ENCODE results near the gene FAM9C.

Gene FAM9C

DNA sequence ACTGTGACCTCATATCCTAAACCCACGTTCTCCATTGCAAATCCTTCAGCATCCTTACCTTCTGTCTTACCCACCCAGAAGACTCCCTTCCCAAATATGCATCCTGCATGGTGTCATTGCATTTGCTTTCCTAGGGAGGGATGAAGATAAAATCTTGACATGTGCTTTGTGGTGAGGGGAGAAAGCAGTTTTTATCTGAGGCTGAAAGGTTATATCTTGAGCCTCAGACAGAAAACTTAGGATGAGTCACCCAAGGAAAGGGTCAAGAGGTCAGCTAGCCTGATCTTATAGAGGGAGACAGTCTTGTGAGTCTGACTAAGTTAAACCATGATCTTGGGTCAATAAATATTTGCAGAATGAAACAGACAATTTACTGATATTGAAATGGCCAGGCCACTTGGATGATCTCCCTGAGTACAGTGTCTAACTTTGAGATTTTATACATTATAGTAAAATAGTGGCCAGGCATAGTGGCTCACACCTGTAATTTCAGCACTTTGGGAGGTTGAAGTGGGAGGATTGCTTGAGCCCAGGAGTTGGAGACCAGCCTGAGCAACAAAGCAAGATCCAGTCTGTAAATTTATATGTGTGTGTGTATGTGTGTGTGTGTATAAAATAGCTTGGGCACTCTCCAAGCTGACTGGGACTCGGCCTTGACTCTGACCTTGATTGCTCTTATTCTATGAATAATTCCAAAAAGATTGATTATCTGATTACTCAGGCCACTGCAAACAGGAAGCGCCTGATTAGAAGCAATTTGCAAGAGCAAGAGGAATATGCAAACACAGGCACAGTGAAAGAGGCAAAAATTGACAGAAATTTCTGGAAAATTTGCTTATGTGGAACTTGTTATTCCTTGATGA, 15.4 kb upstream of the FAM9C start:
- TF ChIP-seq GATA2 (IDR thresholded peaks at IDR 0.05; ENCODE audit: low read depth, low read length) (no peak), GATA3 (IDR thresholded peaks at IDR 0.05; ENCODE audit: low read depth, low read length) (no peak)

DNA sequence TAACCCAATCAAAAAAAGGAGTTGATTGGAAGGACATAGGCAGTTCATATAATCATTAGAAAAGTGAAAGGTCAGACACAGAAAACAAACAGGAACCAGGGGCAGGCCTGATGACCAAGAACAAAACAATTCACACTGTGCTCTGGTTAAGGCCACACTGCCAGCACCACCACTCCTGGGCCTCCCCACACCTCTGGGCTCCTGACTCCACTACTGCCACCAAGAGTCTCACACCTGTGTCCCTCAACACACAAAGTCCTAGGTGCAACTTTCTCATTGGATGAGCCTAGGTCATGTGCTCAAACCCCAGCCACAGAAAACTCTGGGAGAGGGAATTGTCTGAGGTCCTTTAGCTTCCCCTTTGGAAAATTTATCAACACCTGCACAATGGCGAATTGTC, 11.1 kb upstream of the FAM9C start:
- TF ChIP-seq GATA2 (IDR thresholded peaks at IDR 0.05; ENCODE audit: low read depth, low read length) (no peak), GATA3 (IDR thresholded peaks at IDR 0.05; ENCODE audit: low read depth, low read length) (no peak)

DNA sequence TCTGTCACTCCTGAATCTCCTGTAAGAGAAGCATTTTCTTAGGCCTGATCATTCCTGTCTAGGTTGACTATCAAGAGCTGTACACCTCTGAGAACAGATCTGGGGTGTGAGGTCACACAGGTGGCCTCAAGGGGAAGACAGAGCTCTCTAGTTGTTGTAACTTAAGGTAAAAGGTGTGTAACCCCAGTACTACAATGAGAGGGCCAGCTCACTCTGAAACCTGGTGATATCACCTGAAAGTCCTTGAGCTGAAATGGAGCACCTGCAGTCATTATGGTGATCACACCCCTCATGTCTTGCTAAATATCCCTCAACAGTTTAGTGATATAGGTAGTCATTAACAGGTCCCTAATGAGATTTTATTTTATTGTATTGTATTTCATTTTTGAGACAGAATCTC, 8.8 kb upstream of the FAM9C start:
- TF ChIP-seq GATA3 (IDR thresholded peaks at IDR 0.05; ENCODE audit: low read depth, low read length) (no peak), GATA2 (IDR thresholded peaks at IDR 0.05; ENCODE audit: low read depth, low read length) (no peak)

DNA sequence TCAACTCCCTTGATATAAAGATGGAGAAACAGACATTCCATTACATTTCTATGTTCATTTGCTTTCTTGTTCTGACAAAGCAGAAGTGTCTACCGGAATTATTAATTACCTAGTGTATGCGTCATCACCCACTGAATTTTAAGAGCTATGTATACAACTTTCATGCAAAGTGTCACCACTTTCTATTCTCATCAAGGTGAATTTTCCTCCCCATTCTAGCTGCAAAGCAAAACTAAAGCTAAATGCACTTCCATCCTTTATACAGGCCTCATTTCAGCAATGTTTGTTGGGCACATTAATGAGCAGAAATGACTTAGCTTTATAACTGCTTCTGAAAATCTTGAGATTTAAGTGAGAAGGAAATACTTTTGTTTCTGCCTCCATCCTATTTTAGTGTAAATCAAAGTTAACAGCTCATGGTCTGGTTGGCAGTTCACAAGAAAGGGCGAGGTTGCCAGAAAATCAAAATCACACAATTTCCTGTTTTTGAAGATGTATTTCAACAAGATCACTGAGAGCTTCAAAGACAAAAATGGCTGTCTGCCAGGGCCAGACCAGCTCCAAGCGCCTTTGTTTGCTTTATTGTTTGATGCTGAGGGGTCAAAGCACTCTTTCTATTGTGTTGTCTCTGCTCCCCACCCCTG, 7.2 kb upstream of the FAM9C start:
- TF ChIP-seq GATA3 (IDR thresholded peaks at IDR 0.05; ENCODE audit: low read depth, low read length) (no peak), GATA2 (IDR thresholded peaks at IDR 0.05; ENCODE audit: low read depth, low read length) (no peak)

DNA sequence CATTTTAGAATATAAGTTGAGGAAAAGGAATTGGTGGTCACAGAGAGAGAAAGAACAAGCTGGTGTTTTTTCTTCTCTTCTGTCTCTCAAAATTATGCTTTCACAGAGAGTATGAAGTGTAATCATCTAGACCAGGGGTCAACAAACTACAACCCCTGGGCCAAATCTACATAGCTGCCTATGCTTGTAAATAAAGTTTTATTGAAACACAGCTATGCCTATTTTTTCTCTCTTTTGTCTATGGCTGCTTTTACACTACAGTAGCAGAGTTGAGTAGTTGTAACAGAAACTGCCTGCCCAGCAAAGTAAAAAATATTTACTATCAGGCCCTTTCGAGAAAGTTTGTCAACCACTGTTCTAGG, 6.7 kb upstream of the FAM9C start:
- TF ChIP-seq GATA2 (IDR thresholded peaks at IDR 0.05; ENCODE audit: low read depth, low read length) (no peak), GATA3 (IDR thresholded peaks at IDR 0.05; ENCODE audit: low read depth, low read length) (no peak)

DNA sequence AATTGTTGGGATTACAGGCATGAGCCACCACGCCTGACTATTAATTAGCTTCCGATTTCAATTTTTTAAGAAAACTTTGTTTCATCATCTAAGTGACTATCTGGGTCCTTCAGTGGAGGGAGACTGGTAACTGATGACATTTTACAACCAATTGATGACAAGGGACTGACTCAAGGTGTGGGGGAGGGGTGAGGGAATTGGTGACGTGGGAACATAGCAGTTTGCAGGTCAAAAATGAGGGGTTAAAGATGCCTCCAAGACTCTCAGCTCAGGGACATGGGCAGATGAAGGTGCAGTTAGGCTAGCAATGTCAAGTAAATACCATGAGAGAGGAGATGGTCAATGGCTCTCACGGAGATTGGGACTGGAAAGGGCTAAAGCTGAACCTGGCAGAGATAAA, 5.7 kb upstream of the FAM9C start:
- no peak for TF ChIP-seq GATA3 (IDR thresholded peaks at IDR 0.05; ENCODE audit: low read depth, low read length)
- no peak for TF ChIP-seq GATA2 (IDR thresholded peaks at IDR 0.05; ENCODE audit: low read depth, low read length)

DNA sequence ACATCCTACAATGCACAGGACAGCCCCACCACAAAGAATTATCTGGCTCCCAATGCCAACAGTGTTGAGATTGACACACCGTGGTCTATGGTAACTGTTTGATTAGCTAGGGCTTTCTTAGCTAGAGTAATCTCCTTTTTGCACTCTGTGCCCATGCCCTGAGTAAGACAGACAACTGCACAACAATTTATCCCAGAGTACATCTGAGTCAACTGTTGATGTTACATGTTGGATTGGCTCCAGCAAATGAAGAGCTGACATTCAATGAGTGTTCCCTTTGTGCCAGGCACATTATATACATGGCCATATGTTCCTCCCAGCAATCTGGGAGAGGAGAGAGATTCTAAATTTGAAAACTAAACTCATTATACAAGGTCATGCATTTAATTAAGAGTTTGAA, 3.9 kb upstream of the FAM9C start:
- TF ChIP-seq GATA2 (IDR thresholded peaks at IDR 0.05; ENCODE audit: low read depth, low read length) (no peak), GATA3 (IDR thresholded peaks at IDR 0.05; ENCODE audit: low read depth, low read length) (no peak)

DNA sequence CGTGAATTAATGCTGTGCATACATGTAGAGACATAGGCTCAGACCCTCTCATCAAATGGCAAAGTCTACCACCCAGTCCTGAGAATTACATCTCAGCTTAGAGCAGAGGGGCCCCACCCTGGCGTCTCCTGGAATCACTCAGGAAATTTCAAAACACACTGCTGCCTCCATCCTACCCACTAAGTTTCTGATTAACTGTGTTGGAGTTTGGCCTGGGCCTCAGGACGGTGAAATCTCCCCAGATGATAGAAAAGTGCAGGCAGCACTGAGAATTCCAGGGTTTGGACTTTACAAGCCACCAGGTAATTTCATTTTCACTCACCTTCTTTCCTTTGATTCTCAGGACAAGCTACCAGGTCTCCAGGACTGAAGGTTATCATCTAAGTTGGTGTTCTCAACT, 3.3 kb upstream of the FAM9C start:
- TF ChIP-seq GATA3 (IDR thresholded peaks at IDR 0.05; ENCODE audit: low read depth, low read length) (no peak), GATA2 (IDR thresholded peaks at IDR 0.05; ENCODE audit: low read depth, low read length) (no peak)

DNA sequence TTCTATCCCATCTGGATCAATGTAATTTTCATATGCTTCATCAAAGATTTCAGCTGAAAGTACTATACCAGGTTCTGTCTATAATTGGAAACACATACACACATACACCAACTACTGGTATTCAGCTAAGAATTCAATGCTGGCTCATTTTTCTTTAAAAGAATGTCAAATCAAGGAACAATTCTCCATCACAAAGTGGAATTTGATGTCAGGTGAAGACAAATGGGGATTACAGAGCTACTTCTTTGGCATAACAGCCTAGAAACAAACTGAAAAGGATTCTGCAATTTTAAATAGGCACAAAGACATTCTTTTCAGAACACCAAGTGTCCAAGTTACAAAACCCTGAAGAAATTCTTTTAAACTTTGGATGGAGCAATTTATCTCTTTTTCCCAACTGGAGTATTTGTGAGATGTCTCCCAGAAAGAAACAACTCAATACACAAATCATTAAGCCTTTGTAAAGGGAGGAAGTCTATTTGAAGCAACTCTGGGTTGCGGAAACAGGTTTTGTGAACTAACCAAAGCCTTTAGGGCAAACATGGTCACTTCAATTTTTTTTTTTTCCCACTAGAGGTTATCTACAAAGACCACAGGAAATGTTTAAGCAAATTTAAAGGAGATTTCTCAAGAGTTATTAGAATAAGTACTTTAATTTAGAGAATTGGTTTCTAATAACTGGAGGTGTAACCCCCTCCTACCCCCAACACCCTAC, 1.9 kb upstream of the FAM9C start:
- TF ChIP-seq GATA3 (IDR thresholded peaks at IDR 0.05; ENCODE audit: low read depth, low read length): no peak
- no peak for TF ChIP-seq GATA2 (IDR thresholded peaks at IDR 0.05; ENCODE audit: low read depth, low read length)

DNA sequence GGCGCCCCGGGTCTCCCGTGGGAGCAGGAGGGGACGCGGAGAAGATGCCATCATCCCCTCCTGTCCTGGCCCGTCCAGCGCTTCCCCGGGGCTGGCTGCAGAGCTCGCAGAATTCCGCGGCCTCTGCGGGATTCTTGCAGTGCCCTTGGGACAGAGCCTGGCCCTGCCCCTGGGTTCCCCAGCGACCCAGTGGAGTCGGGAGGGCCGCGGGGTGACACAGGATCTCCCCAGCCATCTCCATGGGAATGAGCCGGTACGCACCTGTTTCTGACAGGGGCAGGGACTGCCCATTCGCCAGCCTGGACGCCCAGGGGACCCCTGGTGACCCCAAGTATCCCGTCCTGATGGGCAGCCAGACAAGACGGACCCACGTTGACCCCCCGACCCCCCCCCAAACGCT, 482 bp downstream of the FAM9C start:
- TF ChIP-seq GATA3 (IDR thresholded peaks at IDR 0.05; ENCODE audit: low read depth, low read length): no peak
- TF ChIP-seq GATA2 (IDR thresholded peaks at IDR 0.05; ENCODE audit: low read depth, low read length): no peak

DNA sequence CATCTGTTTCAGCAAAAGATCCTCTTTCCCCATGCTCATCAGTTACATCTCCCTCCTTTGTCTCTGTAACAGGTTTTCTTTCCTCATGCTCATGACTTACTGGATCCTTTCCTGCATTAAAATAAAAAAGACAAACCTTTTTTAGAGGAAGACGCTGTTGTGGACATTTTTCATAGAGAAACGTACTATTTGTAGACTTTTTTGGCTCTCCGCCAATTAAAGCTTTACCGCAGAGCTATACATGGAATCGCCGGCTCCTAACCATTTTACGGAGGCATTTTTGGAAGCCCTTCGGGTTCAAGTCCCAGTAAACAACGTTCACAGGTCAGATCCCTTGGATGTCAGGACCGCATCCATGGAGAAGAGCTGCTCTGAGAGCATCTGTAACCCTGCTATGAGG, 1.3 kb downstream of the FAM9C start:
- TF ChIP-seq GATA2 (IDR thresholded peaks at IDR 0.05; ENCODE audit: low read depth, low read length) (no peak), GATA3 (IDR thresholded peaks at IDR 0.05; ENCODE audit: low read depth, low read length) (no peak)

DNA sequence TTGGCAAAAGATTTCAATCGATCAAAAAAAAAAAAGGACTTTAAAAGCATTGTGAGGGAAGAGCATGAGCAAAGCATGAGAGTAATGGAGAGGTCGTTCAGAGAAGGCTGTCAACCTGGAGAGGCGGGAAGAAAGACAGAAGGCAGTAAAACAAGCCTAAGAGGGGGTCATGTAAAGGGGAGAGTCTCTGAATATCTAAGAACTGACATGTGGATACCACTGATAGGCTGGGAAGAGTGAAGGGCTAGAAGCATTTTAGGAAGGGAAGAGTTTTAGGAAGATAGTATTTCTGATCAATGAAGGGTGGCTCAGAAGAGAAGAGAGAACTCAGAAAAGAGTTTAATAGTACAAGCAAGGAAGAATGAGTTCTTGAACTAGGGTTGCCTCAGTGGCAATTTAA, 7.5 kb downstream of the FAM9C start:
- TF ChIP-seq GATA3 (IDR thresholded peaks at IDR 0.05; ENCODE audit: low read depth, low read length) (no peak), GATA2 (IDR thresholded peaks at IDR 0.05; ENCODE audit: low read depth, low read length) (no peak)

DNA sequence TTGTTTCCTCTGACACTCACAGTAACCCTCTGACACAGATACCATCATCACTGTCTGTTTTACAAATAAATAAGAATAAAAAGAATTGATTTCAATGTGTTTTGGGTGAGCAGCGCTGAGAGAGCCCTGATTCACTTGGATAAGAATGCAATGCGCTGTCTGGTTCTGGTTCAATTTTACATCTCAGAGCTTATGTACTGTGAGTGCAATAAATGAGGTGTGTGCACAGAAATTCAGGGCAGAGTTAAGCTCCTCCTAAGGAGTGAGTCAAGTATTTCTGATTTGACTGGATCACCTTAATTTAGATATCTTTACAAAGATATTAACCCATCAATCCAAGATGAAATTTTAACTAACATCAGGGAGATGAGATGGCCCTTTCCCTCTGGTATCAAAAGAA, 11.2 kb downstream of the FAM9C start:
- TF ChIP-seq GATA3 (IDR thresholded peaks at IDR 0.05; ENCODE audit: low read depth, low read length) (no peak), GATA2 (IDR thresholded peaks at IDR 0.05; ENCODE audit: low read depth, low read length) (no peak)

DNA sequence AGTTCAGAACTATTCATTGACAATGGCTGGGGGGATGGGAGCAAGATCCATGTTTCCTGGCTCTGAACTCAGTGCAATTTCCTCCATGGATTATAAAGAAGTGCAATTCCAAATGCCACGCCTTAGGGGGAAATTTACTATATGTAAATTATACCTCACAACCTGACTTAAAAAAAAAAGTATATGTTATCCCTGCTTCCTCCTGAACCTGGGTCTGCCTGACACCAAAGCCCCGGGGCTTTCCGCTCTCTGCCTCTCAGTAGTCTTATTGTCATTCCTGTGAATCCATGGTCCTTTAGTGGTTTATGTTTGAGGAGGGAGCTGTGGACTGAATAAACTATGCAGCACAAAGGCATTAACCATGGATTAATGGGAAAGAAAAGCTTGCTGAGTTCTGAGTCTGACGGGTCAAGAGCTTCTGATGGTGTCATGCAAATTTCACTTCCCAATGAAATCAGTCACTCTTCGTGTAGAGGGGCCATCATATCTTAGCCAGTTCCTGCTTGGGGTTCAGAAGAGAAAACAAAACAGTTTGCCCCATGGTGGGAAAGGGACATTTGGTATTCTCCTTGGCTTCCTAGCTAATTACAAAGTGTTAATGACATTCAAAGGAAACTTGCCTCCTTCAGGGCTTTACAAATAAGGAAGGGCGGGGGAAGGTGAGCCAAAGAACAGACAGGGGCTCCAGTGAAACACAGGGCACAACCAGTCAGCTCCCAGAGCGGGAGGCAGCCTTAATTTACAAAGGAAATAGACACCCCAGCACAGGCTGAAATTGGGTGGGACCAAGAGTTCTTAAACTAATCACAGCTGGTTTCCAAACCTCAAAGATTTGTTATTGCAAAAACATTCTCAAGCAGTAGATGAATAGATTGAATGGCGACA, 14.3 kb downstream of the FAM9C start:
- TF ChIP-seq GATA3 (IDR thresholded peaks at IDR 0.05; ENCODE audit: low read depth, low read length) (no peak), GATA2 (IDR thresholded peaks at IDR 0.05; ENCODE audit: low read depth, low read length) (no peak)
